Endothelial cell of umbilical vein (primary cell): ENCODE data around the gene PSMA8.

Experiments used
- CTCF ChIP-seq, 2 donors: IDR thresholded peaks; 1 replicate in 1 of 2; 2 replicates in 1 of 2; pipeline ENCODE4 v1.5.1; 2011; ENCODE audit warnings: low read length in 2 of 2, mild to moderate bottlenecking in 2 of 2, moderate library complexity in 2 of 2, control low read depth in 1 of 2, inconsistent platforms in 1 of 2, low read depth in 1 of 2; ENCODE audit not compliant: insufficient read depth in 1 of 2; ENCODE audit errors: extremely low read depth in 1 of 2
- EZH2 ChIP-seq: IDR thresholded peaks from 2 replicates; pipeline ENCODE4 v1.6.1; 2012; ENCODE audit warnings: borderline replicate concordance, low read depth, mild to moderate bottlenecking, moderate library complexity, low read length, inconsistent platforms; ENCODE audit not compliant: severe bottlenecking
- JUN ChIP-seq: IDR thresholded peaks from 2 replicates; pipeline ENCODE4 v1.6.1; 2011; ENCODE audit warnings: borderline replicate concordance, low read depth; ENCODE audit not compliant: insufficient read length, insufficient read depth
- POLR2A ChIP-seq: IDR thresholded peaks from 2 replicates; pipeline ENCODE4 v1.6.1; 2012; ENCODE audit warnings: low read depth, mild to moderate bottlenecking, control low read depth, low read length
- POLR2AphosphoS5 ChIP-seq: IDR thresholded peaks from 2 replicates; pipeline ENCODE4 v1.6.1; 2012; ENCODE audit warnings: low read depth, mild to moderate bottlenecking, control low read depth, low read length, moderate library complexity; ENCODE audit not compliant: insufficient read depth

GRCh38 chr18:26085056-26085455 lies 48.6 kb upstream of the PSMA8 start:
- no peak for TF ChIP-seq CTCF (IDR thresholded peaks at IDR 0.05; ENCODE audit: extremely low read depth in 1 of 2, insufficient read depth in 1 of 2, low read depth in 1 of 2, low read length in 2 of 2)
- no peak for TF ChIP-seq POLR2A
- TF ChIP-seq JUN: no peak
- TF ChIP-seq EZH2: no peak
- TF ChIP-seq POLR2AphosphoS5: no peak
